ENCODE results near the gene PGAP3. TPM values are rescaled to one million over a fixed set of nuclear protein-coding genes. Genes with fewer than 3 reads are reported as not detected.

The PGAP3 gene
- total RNA-seq, 2 experiments from 2014 or later = 27.0 to 30.6 TPM

DNA sequence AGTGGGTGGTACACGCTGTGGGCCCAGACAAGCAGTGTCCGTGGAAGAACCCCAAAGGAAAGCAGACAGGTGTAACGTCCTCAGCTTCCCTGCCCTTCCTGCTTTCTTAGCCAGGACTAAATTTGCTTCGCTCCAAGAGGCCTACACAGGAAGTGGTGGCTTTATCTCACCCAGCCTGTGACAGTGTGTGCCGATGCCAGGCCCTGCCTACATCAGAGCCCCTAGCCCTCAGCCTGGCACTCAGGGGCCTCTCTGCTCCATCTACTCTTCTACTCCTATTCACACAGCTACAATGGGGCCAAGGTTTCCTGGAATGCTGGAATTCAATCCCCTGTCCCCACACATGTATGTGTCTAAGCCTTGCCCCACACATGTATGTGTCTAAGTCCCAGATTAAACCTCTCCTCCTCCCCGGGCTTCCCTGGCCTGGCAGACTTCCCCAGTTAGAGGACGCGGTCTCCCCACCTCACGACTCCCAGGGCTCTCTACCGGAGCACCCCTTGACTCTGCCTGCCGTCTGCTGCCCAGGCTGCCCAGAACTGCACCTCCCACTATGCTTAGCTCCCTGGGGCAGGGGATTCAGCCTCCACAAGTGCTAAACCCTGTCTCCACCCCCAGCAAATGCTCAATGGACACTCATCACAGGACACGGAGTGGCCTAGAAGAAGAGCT lies 8.2 kb downstream of the PGAP3 start:
- ChIA-PET POLR2A (no interaction called here), CTCF (interaction anchor here (1.5 to 3.0 kb wide), 5 partner anchors 8 to 58 kb away, joined by 8 to 17 read pairs (median 8); partner anchors contain the start of genes MIEN1, PGAP3 and PNMT)
- Mint-ChIP-seq H3K27me3 (no peaks in the 10 kb centered on the region), H3K9me3 (no peaks in the 10 kb centered on the region), H3K4me1 (peaks cover 62% of the 10 kb centered on the region), H3K36me3 (ENCODE audit: low read depth) (peaks cover 49% of the 10 kb centered on the region), H3K27ac (peak overlapping the region; percentile 92), H3K4me3 (no peak overlapping the region)
- DNase-seq = peak; percentile 47

DNA sequence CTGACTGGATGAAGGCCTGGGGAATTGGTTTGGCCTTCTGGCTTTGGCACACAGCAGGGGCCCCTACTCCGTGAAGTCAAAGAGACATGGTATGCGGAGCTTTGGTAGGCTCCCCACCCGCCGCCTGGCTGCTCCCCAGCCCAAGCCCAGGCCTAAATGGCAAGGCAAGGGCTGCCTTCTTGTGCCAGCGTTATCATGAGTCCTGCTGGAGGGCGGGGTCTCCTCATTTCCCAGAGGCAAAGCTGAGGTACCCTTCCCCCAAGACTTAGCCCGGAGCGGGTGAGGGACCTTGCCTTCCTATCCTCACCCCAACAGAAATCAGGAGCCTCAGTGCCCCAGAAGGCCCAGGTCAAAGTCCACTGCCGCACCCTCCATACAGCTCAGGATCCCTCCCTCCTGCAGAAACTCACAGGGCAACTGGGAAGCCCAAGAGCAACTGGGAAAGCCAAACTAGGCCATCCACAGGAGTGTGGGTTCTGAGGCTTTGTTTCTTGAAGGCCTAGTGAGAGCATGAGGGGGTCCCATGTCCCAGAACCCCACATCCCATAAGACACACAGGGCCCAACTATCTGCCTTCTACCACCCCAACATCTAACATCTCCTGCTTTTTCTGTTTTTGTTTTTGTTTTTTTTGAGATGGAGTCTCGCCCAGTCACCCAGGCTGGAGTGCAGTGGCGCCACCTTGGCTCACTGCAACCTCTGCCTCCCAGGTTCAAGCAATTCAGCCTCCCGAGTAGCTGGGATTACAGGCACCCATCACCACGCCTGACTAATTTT lies 9.3 kb downstream of the PGAP3 start:
- H3K27ac Mint-ChIP-seq = peak overlapping the region; percentile 92
- peaks cover 44% of the 10 kb centered on the region for H3K36me3 Mint-ChIP-seq (ENCODE audit: low read depth)
- H3K9me3 Mint-ChIP-seq = no peaks in the 10 kb centered on the region
- DNase-seq = no peak
- H3K4me1 Mint-ChIP-seq = peaks cover 62% of the 10 kb centered on the region
- ChIA-PET POLR2A (interaction anchor here (1.1 kb wide), 1 partner anchor 77 kb away, joined by 4 read pairs; no protein-coding TSS in a partner anchor), CTCF (interaction anchor here (1.4 to 3.0 kb wide), 6 partner anchors 9 to 57 kb away, joined by 6 to 17 read pairs (median 8); partner anchors contain the start of genes MIEN1, PGAP3 and PNMT)
- no peak overlapping the region for H3K4me3 Mint-ChIP-seq
- H3K27me3 Mint-ChIP-seq = no peaks in the 10 kb centered on the region

GRCh38 chr17:39677542-39678339 lies 10.1 kb downstream of the PGAP3 start:
- peaks cover 61% of the 10 kb centered on the region for H3K4me1 Mint-ChIP-seq
- no peak for DNase-seq
- no peaks in the 10 kb centered on the region for H3K9me3 Mint-ChIP-seq
- H3K27ac Mint-ChIP-seq = peak overlapping the region; percentile 86
- ChIA-PET CTCF (interaction anchor here (1.4 to 2.5 kb wide), 4 partner anchors 9 to 56 kb away, joined by 6 to 17 read pairs (median 9); partner anchors contain the start of genes MIEN1, PGAP3 and PNMT), POLR2A (interaction anchor here (0.6 to 1.1 kb wide), 2 partner anchors 9 to 77 kb away, joined by 4 read pairs; no protein-coding TSS in a partner anchor)
- H3K27me3 Mint-ChIP-seq = no peaks in the 10 kb centered on the region
- H3K4me3 Mint-ChIP-seq = no peak overlapping the region
- peaks cover 38% of the 10 kb centered on the region for H3K36me3 Mint-ChIP-seq (ENCODE audit: low read depth)

- DNase-seq = no peak
- H3K27ac Mint-ChIP-seq = peak overlapping the region; percentile 86
- H3K27me3 Mint-ChIP-seq = no peaks in the 10 kb centered on the region
- no peak overlapping the region for H3K4me3 Mint-ChIP-seq
- POLR2A ChIA-PET = no interaction called here
- no peaks in the 10 kb centered on the region for H3K9me3 Mint-ChIP-seq
- CTCF ChIA-PET = interaction anchor here (1.2 to 2.2 kb wide), 4 partner anchors 8 to 55 kb away, joined by 3 to 10 read pairs (median 5); partner anchors contain the start of gene PNMT
- peaks cover 34% of the 10 kb centered on the region for H3K36me3 Mint-ChIP-seq (ENCODE audit: low read depth)
- peaks cover 61% of the 10 kb centered on the region for H3K4me1 Mint-ChIP-seq
These were observed 10.8 kb downstream of the PGAP3 start for GRCh38 chr17:39677072-39677471.

- H3K4me3 Mint-ChIP-seq = no peak overlapping the region
These were observed 11.5 kb downstream of the PGAP3 start for GRCh38 chr17:39676198-39676819.

GRCh38 chr17:39675390-39676082 lies 12.3 kb downstream of the PGAP3 start:
- Mint-ChIP-seq H3K9me3 (no peaks in the 10 kb centered on the region), H3K36me3 (ENCODE audit: low read depth) (peaks cover 30% of the 10 kb centered on the region), H3K27ac (peak overlapping the region; percentile 86), H3K4me3 (no peak overlapping the region), H3K4me1 (peaks cover 55% of the 10 kb centered on the region), H3K27me3 (peaks cover under 1% of the 10 kb centered on the region)
- no peak for DNase-seq
- CTCF ChIA-PET = interaction anchor here (0.6 to 2.2 kb wide), 6 partner anchors 9 to 304 kb away, joined by 3 to 13 read pairs (median 6); partner anchors contain the start of genes PGAP3 and TCAP
- POLR2A ChIA-PET = interaction anchor here (1.1 kb wide), 1 partner anchor 31 kb away, joined by 4 read pairs; no protein-coding TSS in a partner anchor

More at GRCh38 chr17:39676198-39676819, 11.5 kb downstream of the PGAP3 start:
- Mint-ChIP-seq H3K27ac (peak overlapping the region; percentile 86), H3K36me3 (ENCODE audit: low read depth) (peaks cover 34% of the 10 kb centered on the region), H3K27me3 (no peaks in the 10 kb centered on the region), H3K9me3 (no peaks in the 10 kb centered on the region), H3K4me1 (peaks cover 61% of the 10 kb centered on the region)
- POLR2A ChIA-PET = no interaction called here
- peak; percentile 70 for DNase-seq
- CTCF ChIA-PET = interaction anchor here (1.1 to 2.2 kb wide), 6 partner anchors 9 to 94 kb away, joined by 3 to 13 read pairs (median 6); partner anchors contain the start of genes PGAP3 and TCAP

DNA sequence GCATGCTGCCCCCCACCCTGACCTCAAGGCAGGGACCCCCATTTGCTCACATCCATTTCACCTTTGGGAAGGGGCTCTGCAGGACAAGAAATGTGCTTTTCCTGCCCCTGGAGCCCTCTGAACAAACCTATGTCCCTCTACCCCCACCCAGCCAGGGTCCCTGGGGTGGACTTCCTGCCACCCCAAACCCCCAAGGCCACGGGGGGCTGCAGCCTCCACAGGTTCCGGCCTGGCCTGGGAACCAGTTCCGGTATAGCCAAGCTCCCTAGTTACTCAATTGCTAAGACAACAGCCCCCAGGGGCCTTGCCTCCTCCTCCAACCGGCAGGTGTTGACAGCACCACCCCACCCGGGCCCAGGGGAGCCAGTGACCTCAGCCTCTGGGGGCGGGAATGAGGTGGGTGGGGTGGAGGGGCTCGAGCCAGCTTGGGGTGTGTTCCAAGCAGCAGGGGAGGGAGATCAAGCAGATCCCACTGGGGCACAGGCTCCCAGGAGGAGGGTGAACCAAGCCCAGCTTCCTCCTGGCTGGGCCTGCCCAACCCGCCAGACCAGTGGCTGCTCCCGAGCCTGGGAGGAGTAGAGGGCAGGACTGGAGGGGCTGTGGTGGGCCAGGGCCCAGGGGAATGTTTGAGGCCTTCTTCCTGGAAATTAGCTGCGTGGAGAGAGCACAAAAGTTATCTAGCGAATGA lies 13.0 kb downstream of the PGAP3 start:
- H3K4me3 Mint-ChIP-seq = no peak overlapping the region
- no peak overlapping the region for H3K27ac Mint-ChIP-seq
- DNase-seq = no peak
- H3K36me3 Mint-ChIP-seq (ENCODE audit: low read depth) = peaks cover 26% of the 10 kb centered on the region
- H3K27me3 Mint-ChIP-seq = peaks cover 4% of the 10 kb centered on the region
- no peaks in the 10 kb centered on the region for H3K9me3 Mint-ChIP-seq
- ChIA-PET CTCF (interaction anchor here (0.6 to 2.2 kb wide), 7 partner anchors 9 to 304 kb away, joined by 3 to 13 read pairs (median 4); partner anchors contain the start of genes PGAP3 and TCAP), POLR2A (interaction anchor here (1.1 kb wide), 1 partner anchor 30 kb away, joined by 4 read pairs; no protein-coding TSS in a partner anchor)
- H3K4me1 Mint-ChIP-seq = peaks cover 49% of the 10 kb centered on the region

DNA sequence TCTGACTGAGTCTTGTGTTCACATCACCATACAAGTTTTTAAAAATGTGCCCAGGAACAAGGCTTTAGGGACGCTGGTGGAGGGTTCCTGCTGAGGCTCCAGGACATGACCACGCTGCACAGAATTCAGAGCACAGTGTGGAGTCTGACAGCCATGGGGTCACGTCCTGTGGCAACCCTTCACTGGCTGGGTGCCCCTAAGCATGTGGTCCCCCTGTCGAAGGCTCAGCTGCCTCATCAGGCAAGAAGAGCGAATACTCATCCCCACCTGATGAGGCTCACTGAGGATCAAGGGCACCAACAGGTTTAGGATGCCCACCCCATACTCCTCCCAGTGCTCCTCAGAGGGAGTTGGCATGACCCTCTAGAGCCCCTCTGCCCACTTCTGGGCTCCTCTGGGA lies 13.7 kb downstream of the PGAP3 start:
- CTCF ChIA-PET = interaction anchor here (1.3 to 1.9 kb wide), 3 partner anchors 8 to 53 kb away, joined by 3 to 8 read pairs (median 3); partner anchors contain the start of gene TCAP
- no peak overlapping the region for H3K4me3 Mint-ChIP-seq
- H3K36me3 Mint-ChIP-seq (ENCODE audit: low read depth) = peaks cover 20% of the 10 kb centered on the region
- H3K27ac Mint-ChIP-seq = no peak overlapping the region
- POLR2A ChIA-PET = no interaction called here
- peaks cover 42% of the 10 kb centered on the region for H3K4me1 Mint-ChIP-seq
- peaks cover 8% of the 10 kb centered on the region for H3K27me3 Mint-ChIP-seq
- H3K9me3 Mint-ChIP-seq = no peaks in the 10 kb centered on the region
- DNase-seq = no peak

DNA sequence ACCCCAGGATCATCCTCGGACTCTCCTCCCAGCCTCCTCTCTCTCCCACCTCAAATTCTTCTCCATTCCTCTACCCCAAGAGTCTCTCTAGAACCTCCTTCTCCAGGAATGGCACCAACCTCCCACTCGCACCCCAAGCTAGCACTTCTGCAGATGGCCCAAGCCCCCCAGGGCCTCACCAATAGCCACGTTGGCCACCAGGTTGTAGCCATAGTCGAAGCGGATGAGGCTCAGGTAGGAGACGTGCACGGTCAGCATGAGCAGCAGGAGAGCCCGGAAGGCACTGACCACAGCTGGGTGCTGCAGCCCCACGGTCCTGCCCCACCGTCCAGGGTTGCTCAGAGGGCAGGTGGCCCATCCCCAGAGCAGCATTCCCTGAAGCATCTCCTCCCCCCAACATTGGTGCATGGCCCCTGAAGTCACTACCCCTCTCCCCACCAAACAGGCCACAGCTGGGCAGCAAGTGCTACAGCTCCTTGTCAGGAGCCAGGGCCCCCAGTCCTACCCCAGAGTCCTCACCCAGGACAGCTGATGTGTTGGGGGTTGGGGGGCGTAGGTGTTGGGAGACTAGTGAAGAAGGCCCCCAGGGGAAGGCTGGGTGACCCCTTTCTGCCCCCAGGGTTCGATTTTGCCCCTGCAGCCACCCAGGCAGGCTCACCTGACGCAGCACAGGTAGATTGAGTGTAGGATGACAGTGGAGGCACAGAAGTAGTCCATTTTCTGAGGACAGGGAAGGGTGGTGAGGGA lies 14.3 kb downstream of the PGAP3 start:
- Mint-ChIP-seq H3K4me3 (no peak overlapping the region), H3K27ac (no peak overlapping the region), H3K4me1 (peaks cover 38% of the 10 kb centered on the region), H3K27me3 (peaks cover 12% of the 10 kb centered on the region), H3K9me3 (no peaks in the 10 kb centered on the region), H3K36me3 (ENCODE audit: low read depth) (peaks cover 14% of the 10 kb centered on the region)
- DNase-seq = no peak
- CTCF ChIA-PET = interaction anchor here (1.2 to 1.7 kb wide), 2 partner anchors 39 to 52 kb away, joined by 3 read pairs; no protein-coding TSS in a partner anchor
- POLR2A ChIA-PET = no interaction called here

GRCh38 chr17:39672522-39673334 lies 15.1 kb downstream of the PGAP3 start:
- Mint-ChIP-seq H3K4me1 (peaks cover 32% of the 10 kb centered on the region), H3K4me3 (no peak overlapping the region), H3K36me3 (ENCODE audit: low read depth) (peaks cover 8% of the 10 kb centered on the region), H3K27me3 (peaks cover 16% of the 10 kb centered on the region), H3K27ac (no peak overlapping the region), H3K9me3 (no peaks in the 10 kb centered on the region)
- DNase-seq = no peak
- ChIA-PET CTCF (interaction anchor here (0.9 to 2.5 kb wide), 7 partner anchors 15 to 57 kb away, joined by 3 to 12 read pairs (median 4); partner anchors contain the start of genes MIEN1 and PGAP3), POLR2A (no interaction called here)

Data from activated CD4-positive, alpha-beta T cell treated with anti-CD3 and anti-CD28 coated beads, Interleukin-2, amount 10 ng/mL, durations not matched to agents 7 days and 5 days (primary cell).